ENCODE measurements around the gene MELTF. TPM values are rescaled to one million over a fixed set of nuclear protein-coding genes. Genes with fewer than 3 reads are reported as not detected.

Gene MELTF
- total and polyA plus RNA-seq, 8 donors = 0.45 to 4.4 (median 1.5) TPM

DNA sequence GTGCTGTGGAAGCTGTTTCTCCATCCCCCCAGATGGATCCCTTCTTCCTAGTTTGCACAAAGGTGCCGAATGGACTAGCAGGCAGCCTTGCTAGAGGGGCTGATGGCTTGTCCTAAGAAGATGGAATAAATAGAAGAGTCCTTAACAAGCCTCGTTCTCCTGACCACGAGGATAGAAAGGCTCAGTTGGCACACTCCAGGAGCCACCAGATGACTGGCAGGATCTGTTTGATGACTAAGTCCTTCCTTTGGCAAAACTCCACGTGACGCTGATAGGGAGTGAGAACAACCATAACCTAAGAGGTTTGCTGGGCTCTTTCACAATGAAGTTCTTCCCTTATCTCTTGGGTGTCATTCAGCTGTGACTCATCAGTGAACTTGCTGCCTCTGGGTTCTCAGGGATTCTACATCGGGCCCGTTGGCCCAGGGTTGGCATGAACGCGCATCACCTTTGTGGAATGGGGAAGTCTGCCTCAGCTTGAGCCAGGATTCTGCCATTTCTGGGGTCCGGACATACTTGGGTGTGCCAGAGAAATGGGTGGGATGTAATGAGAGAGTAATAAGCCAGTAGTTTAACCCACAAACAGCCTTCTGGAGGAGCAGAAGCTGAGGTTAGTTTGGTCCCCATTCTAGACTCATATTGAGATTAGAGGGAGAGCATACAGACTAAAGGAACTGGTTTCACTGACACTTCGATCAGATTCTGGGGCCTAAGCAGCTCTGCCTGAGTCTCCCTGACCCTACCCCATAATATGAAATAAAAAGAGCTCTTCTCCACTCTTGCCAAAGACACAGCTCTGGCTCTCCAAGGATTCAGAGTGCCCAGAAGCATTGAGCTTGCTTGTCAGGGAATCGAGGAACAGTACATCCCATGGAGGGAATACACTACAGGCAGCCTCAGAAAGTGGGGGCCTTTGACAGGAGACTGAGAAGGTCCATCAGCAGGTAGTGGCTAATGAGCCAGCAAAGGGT lies 2.0 kb upstream of the MELTF start:
- TF ChIP-seq POLR2A (IDR thresholded peaks at IDR 0.05) = no peak
- peak in 2 of 3 donors; percentile 42 to 60 for TF ChIP-seq POLR2AphosphoS5 (IDR thresholded peaks at IDR 0.05)
- no peaks in the 10 kb centered on the region for H3K9me3 ChIP-seq
- H3K4me1 ChIP-seq = peaks cover 13 to 33% (median 24%) of the 10 kb centered on the region in 4 donors
- peak overlapping the region in 3 of 5 donors; percentile 20 to 51 (median 42) for H3K27ac ChIP-seq
- peaks cover 0 to 44% (median 12%) of the 10 kb centered on the region in 3 donors for H3K27me3 ChIP-seq
- intact Hi-C loops (cut with DNase I; ENCODE audit: low total_unique reads) = no loop called here
- DNase-seq = peak; percentile 70 to 72
- 38 to 44% (median 39%) methylated on average over 12 of the region's 12 CpGs for WGBS, 5 donors
- H3K4me3 ChIP-seq = no peak overlapping the region
- H3K36me3 ChIP-seq = no peaks in the 10 kb centered on the region

DNA sequence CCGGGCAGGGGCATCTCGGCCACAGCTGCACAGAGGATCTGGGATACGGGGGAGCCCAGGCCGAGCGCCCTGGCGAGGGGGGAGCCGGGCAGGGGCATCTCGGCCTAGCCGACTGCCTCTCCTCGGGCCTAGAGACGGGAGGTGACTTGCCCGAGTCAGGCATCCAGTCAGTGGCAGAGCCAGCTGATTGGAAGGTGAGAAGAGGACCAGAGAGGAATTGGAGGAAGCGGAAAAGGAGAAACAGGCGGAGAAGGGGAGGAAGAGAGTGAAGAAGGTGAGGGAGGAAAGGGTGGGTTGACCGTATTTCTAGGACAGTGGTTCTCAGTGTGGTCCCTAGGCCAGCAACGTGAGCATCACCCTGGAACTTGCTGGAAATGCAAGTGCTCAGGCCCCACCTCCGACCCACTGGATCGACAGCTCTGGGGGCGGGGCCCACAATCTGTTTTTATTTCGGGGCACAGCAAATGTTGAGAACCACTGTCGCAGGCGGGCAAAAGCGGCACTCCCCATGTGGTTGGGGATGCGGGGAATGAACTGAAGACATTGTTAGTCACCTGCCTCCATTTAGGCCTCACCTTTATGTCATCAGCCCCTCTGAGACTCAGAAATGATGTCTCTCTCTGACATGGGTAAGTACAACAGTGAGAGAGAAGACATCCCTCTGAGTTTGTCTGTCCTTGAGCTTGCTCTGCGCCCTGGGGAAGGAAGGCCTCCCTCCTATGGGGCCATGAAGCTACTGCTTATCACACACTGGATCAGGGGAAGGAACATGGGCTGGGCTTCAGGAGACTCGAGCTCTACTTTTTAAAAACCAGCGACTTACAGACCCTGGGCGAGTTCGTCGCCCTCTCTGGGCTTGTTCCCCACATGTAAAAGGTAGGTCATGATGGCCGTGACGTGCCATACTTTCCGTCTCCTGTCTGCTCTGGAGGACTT lies 1.0 kb upstream of the MELTF start:
- intact Hi-C loops (cut with DNase I; ENCODE audit: low total_unique reads) = no loop called here
- Histone ChIP-seq H3K4me3 (no peak overlapping the region), H3K36me3 (no peaks in the 10 kb centered on the region), H3K4me1 (peaks cover 13 to 33% (median 23%) of the 10 kb centered on the region in 4 donors), H3K27ac (peak overlapping the region in 3 of 5 donors; percentile 9 to 51 (median 42)), H3K27me3 (peaks cover 0 to 42% (median 12%) of the 10 kb centered on the region in 3 donors), H3K9me3 (no peaks in the 10 kb centered on the region)
- 71 to 83% (median 81%) methylated on average over 24 to 31 of the region's 33 CpGs for WGBS, 5 donors
- no peak for TF ChIP-seq EP300 (IDR thresholded peaks at IDR 0.05)
- no peak for TF ChIP-seq POLR2AphosphoS5 (IDR thresholded peaks at IDR 0.05)
- TF ChIP-seq POLR2A (IDR thresholded peaks at IDR 0.05) = no peak
- TF ChIP-seq, protein P1, sequence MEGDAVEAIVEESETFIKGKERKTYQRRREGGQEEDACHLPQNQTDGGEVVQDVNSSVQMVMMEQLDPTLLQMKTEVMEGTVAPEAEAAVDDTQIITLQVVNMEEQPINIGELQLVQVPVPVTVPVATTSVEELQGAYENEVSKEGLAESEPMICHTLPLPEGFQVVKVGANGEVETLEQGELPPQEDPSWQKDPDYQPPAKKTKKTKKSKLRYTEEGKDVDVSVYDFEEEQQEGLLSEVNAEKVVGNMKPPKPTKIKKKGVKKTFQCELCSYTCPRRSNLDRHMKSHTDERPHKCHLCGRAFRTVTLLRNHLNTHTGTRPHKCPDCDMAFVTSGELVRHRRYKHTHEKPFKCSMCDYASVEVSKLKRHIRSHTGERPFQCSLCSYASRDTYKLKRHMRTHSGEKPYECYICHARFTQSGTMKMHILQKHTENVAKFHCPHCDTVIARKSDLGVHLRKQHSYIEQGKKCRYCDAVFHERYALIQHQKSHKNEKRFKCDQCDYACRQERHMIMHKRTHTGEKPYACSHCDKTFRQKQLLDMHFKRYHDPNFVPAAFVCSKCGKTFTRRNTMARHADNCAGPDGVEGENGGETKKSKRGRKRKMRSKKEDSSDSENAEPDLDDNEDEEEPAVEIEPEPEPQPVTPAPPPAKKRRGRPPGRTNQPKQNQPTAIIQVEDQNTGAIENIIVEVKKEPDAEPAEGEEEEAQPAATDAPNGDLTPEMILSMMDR (IDR thresholded peaks at IDR 0.05) = no peak
- DNase-seq = no peak

DNA sequence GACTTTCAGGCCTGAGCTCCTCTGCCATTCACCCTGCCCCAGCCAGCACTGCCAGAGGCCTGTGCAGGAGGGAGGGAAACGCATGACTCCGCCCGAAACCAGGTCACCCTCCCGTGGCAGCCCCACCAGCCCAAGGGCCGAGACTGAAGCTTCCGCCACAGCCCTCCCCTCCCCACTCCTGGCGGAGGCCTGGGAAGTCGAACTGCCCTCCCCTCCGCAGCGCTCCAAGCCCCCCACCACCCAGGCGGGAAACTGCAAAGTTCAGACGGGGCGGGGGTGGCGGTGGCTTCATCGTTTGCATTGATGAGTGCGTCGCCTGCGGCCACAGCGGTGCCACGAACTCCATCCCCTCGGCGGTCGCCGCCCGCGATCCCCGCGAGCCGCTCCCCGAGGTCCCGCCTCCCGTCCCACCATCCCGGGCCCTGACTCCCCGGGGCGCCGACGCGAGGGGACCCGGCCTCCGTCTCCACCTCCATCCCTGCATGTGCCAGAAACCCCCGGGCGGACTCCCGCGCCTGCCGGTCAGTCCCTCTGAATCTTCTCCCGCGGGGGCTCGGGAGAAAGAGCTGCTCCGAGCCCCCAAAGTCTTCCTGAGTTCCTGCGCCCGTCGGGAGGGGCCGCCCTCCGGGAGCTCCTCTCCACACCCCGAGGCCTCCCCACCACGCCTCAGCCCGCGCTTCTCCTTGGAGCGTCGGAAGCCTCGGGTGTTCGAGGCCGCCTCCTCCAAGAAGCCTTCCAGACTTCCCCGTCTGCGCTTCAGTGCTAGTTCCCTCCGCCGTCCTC lies 698 bp downstream of the MELTF start:
- peak overlapping the region in 2 of 5 donors; percentile 1 to 17 for H3K27ac ChIP-seq
- DNase-seq = peak in 1 of 2 donors; percentile 49
- TF ChIP-seq, protein P1 (IDR thresholded peaks at IDR 0.05) = no peak
- TF ChIP-seq EP300 (IDR thresholded peaks at IDR 0.05) (no peak), POLR2AphosphoS5 (IDR thresholded peaks at IDR 0.05) (no peak)
- no peaks in the 10 kb centered on the region for H3K36me3 ChIP-seq
- 2 to 6% (median 5%) methylated on average over 22 to 67 of the region's 67 CpGs for WGBS, 5 donors
- H3K9me3 ChIP-seq = no peaks in the 10 kb centered on the region
- peak overlapping the region; percentile 47 to 66 (median 52) for H3K4me3 ChIP-seq
- peaks cover 13 to 33% (median 23%) of the 10 kb centered on the region in 4 donors for H3K4me1 ChIP-seq
- peaks cover 0 to 53% (median 12%) of the 10 kb centered on the region in 3 donors for H3K27me3 ChIP-seq
- intact Hi-C loops (cut with DNase I; ENCODE audit: low total_unique reads) = no loop called here

DNA sequence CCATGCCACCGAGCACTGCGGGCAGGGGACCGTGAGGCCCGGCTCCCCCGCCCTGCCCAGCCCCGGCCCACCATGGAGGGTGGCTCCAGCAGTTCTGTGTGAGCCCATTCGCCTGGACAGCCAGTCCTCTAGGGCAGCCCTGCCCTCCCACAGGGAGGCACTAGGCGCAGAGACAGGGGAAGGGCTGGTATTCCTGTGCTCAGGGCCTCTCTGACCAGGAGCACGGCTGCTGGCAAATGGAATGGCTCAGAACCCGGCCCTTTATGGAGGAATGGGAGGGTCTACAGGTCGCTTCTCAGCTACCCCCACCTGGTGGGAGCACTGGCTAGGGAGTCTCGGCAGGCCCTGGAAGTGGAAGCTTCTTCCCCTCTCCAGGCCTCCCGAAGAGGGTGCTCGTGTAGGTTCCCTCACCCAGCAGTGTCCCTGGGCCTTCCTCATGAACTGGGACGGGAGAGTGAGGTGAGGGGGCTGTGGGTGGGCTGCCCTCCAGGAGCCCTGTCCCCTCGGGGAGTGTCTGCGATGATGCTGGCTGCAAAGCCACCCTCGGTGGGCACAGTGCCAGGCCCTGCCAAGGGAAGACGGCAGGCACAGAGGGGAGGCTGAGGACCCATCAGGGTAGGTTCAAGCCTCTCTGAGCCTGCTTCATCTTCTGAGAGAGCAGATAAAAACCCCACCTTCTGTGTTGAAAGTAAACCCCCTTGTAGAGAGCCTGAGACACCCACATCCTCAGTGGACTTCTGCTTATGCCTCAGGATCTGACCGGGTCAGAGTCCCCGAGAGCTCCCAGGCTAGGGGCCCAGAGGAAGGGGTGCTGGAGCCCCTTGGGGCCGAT lies 1.5 kb downstream of the MELTF start:
- TF ChIP-seq POLR2A (IDR thresholded peaks at IDR 0.05) (no peak), POLR2AphosphoS5 (IDR thresholded peaks at IDR 0.05) (no peak), EP300 (IDR thresholded peaks at IDR 0.05) (no peak)
- TF ChIP-seq, protein P1 (IDR thresholded peaks at IDR 0.05) = no peak
- peak overlapping the region; percentile 47 to 66 (median 52) for H3K4me3 ChIP-seq
- 77 to 85% (median 84%) methylated on average over 11 to 22 of the region's 22 CpGs for WGBS, 5 donors
- H3K27me3 ChIP-seq = peaks cover 0 to 54% (median 12%) of the 10 kb centered on the region in 3 donors
- peak overlapping the region in 1 of 5 donors; percentile 17 for H3K27ac ChIP-seq
- no peaks in the 10 kb centered on the region for H3K9me3 ChIP-seq
- H3K4me1 ChIP-seq = peaks cover 13 to 41% (median 26%) of the 10 kb centered on the region in 4 donors
- intact Hi-C loops (cut with DNase I; ENCODE audit: low total_unique reads) = no loop called here
- DNase-seq = no peak
- H3K36me3 ChIP-seq = no peaks in the 10 kb centered on the region
